ENCODE data around the gene FARS2.

DNA sequence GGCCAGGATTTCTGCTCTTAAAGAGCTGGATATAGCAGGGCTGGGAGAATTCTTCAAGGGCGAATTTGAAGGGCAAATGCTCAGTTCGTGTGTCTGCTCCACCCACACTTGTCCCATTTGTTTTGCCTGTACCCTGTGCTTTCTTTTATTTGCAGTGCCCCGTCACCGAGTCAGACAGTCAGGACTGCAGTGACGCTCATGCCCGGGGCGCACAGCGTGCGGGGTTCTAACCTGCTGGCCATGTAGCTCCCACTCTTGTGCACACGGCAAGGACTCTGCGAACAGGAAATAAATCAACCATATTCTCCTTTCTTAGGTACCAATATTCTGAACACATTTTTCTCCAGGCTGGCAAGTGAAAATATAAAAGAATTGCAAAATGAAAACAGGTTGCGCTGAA lies 18.2 kb upstream of the FARS2 start:
- TF ChIP-seq, protein P1, sequence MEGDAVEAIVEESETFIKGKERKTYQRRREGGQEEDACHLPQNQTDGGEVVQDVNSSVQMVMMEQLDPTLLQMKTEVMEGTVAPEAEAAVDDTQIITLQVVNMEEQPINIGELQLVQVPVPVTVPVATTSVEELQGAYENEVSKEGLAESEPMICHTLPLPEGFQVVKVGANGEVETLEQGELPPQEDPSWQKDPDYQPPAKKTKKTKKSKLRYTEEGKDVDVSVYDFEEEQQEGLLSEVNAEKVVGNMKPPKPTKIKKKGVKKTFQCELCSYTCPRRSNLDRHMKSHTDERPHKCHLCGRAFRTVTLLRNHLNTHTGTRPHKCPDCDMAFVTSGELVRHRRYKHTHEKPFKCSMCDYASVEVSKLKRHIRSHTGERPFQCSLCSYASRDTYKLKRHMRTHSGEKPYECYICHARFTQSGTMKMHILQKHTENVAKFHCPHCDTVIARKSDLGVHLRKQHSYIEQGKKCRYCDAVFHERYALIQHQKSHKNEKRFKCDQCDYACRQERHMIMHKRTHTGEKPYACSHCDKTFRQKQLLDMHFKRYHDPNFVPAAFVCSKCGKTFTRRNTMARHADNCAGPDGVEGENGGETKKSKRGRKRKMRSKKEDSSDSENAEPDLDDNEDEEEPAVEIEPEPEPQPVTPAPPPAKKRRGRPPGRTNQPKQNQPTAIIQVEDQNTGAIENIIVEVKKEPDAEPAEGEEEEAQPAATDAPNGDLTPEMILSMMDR (IDR thresholded peaks at IDR 0.05; ENCODE audit: borderline replicate concordance, extremely low read depth, low read length, poor library complexity, severe bottlenecking), result no peak
- TF ChIP-seq EZH2 (IDR thresholded peaks at IDR 0.05; ENCODE audit: borderline replicate concordance, low read depth, low read length, severe bottlenecking), result no peak
